Measurements from ENCODE around the gene LBX1. TPM values are rescaled to one million over a fixed set of nuclear protein-coding genes. Genes with fewer than 3 reads are reported as not detected.

The LBX1 gene
- total and polyA plus RNA-seq, 10 donors: not detected

- WGBS, 5 donors: 7 to 22% (median 16%) methylated on average over 4 of the region's 4 CpGs
- intact Hi-C loops (cut with DNase I; ENCODE audit: low total_unique reads): no loop called here
- Histone ChIP-seq H3K27me3 (replicated peaks in 1 of 7) (peaks cover 13 to 100% (median 97%) of the 10 kb centered on the region in 7 donors), H3K9me3 (no peaks in the 10 kb centered on the region), H3K36me3 (no peaks in the 10 kb centered on the region), H3K4me1 (peaks cover 0 to 32% (median 21%) of the 10 kb centered on the region in 6 donors), H3K4me3 (no peak overlapping the region), H3K27ac (no peak overlapping the region)
- TF ChIP-seq POLR2AphosphoS5 (IDR thresholded peaks at IDR 0.05): no peak
- TF ChIP-seq POLR2A (IDR thresholded peaks at IDR 0.05): no peak
- no peak for TF ChIP-seq CTCF (IDR thresholded peaks at IDR 0.05 in 8 of 11, conservative IDR thresholded peaks at IDR 0.05 in 3 of 11)
- DNase-seq: no peak
These were observed 6.5 kb upstream of the LBX1 start for GRCh38 chr10:101235766-101236165.

GRCh38 chr10:101234333-101234732, 5.1 kb upstream of the LBX1 start:
- Histone ChIP-seq H3K4me1 (peaks cover 8 to 45% (median 33%) of the 10 kb centered on the region in 6 donors), H3K4me3 (no peak overlapping the region), H3K27me3 (replicated peaks in 1 of 7) (peaks cover 21 to 100% (median 100%) of the 10 kb centered on the region in 7 donors), H3K36me3 (no peaks in the 10 kb centered on the region), H3K9me3 (no peaks in the 10 kb centered on the region), H3K27ac (no peak overlapping the region)
- 40 to 65% (median 45%) methylated on average over 1 of the region's 1 CpG for WGBS, 5 donors
- no peak for TF ChIP-seq POLR2A (IDR thresholded peaks at IDR 0.05)
- no peak for TF ChIP-seq CTCF (IDR thresholded peaks at IDR 0.05 in 8 of 11, conservative IDR thresholded peaks at IDR 0.05 in 3 of 11)
- TF ChIP-seq POLR2AphosphoS5 (IDR thresholded peaks at IDR 0.05): no peak
- intact Hi-C loops (cut with DNase I; ENCODE audit: low total_unique reads): no loop called here
- no peak for DNase-seq

- WGBS, 5 donors: 12 to 21% (median 18%) methylated on average over 3 of the region's 3 CpGs
- peaks cover 20 to 100% (median 100%) of the 10 kb centered on the region in 7 donors for H3K27me3 ChIP-seq (replicated peaks in 1 of 7)
- intact Hi-C loops (cut with DNase I; ENCODE audit: low total_unique reads): no loop called here
- peaks cover 12 to 48% (median 38%) of the 10 kb centered on the region in 6 donors for H3K4me1 ChIP-seq
- no peaks in the 10 kb centered on the region for H3K9me3 ChIP-seq
- no peak overlapping the region for H3K4me3 ChIP-seq
- TF ChIP-seq POLR2A (IDR thresholded peaks at IDR 0.05) (no peak), POLR2AphosphoS5 (IDR thresholded peaks at IDR 0.05) (no peak), CTCF (IDR thresholded peaks at IDR 0.05 in 8 of 11, conservative IDR thresholded peaks at IDR 0.05 in 3 of 11) (no peak)
- H3K36me3 ChIP-seq: no peaks in the 10 kb centered on the region
- H3K27ac ChIP-seq: no peak overlapping the region
- no peak for DNase-seq
These were observed 4.6 kb upstream of the LBX1 start for GRCh38 chr10:101233863-101234262.

GRCh38 chr10:101233443-101233842, 4.2 kb upstream of the LBX1 start:
- no peak for DNase-seq
- no peak for TF ChIP-seq CTCF (IDR thresholded peaks at IDR 0.05 in 8 of 11, conservative IDR thresholded peaks at IDR 0.05 in 3 of 11)
- no peak for TF ChIP-seq POLR2A (IDR thresholded peaks at IDR 0.05)
- no peak for TF ChIP-seq POLR2AphosphoS5 (IDR thresholded peaks at IDR 0.05)
- intact Hi-C loops (cut with DNase I; ENCODE audit: low total_unique reads): no loop called here
- Histone ChIP-seq H3K4me3 (no peak overlapping the region), H3K27me3 (replicated peaks in 1 of 7) (peaks cover 16 to 100% (median 100%) of the 10 kb centered on the region in 7 donors), H3K9me3 (no peaks in the 10 kb centered on the region), H3K27ac (no peak overlapping the region), H3K36me3 (no peaks in the 10 kb centered on the region), H3K4me1 (peaks cover 13 to 48% (median 40%) of the 10 kb centered on the region in 6 donors)
- 22 to 48% (median 27%) methylated on average over 1 of the region's 1 CpG for WGBS, 5 donors

Data from spleen (tissue), 11 donors.